ENCODE measurements around the gene NUDT1. TPM values are rescaled to one million over a fixed set of nuclear protein-coding genes. Genes with fewer than 3 reads are reported as not detected.

The NUDT1 gene
- total RNA-seq, 4 donors from 2014 or later: 4.3 to 15.9 (median 10.6) TPM

DNA sequence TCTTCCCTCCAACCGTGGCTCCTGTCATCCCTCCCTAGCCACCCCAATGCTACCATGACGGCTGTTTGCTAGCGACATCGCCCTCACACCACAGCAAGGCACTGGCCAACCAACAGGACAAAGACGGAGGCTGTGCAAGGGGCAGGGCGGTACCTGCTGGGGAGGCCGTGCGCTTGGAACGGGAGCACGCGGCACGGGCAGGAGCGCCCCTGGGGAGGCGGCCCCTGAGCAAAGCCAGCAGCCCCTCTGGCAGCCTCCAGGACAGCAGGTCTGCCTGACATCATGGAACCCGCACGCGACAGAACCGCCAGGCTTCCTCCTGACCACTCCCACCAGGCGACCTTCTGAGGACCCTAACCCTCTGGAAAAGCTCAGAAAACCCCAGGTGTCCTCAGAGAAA, 22.0 kb upstream of the NUDT1 start:
- H3K36me3 ChIP-seq: peaks cover 0 to 100% of the 10 kb centered on the region in 2 donors
- H3K27me3 ChIP-seq: no peaks in the 10 kb centered on the region
- ATAC-seq: no peak
- no peak overlapping the region for H3K4me3 ChIP-seq
- no peaks in the 10 kb centered on the region for H3K9me3 ChIP-seq
- WGBS, 2 donors (ENCODE audit: low coverage in 1 of 2): no CpG with 5 or more reads among the region's 19 CpGs
- no peaks in the 10 kb centered on the region for H3K4me1 ChIP-seq
- no peak for TF ChIP-seq EP300 (IDR thresholded peaks at IDR 0.05)
- TF ChIP-seq POLR2A (IDR thresholded peaks at IDR 0.05): no peak
- TF ChIP-seq, protein P1, sequence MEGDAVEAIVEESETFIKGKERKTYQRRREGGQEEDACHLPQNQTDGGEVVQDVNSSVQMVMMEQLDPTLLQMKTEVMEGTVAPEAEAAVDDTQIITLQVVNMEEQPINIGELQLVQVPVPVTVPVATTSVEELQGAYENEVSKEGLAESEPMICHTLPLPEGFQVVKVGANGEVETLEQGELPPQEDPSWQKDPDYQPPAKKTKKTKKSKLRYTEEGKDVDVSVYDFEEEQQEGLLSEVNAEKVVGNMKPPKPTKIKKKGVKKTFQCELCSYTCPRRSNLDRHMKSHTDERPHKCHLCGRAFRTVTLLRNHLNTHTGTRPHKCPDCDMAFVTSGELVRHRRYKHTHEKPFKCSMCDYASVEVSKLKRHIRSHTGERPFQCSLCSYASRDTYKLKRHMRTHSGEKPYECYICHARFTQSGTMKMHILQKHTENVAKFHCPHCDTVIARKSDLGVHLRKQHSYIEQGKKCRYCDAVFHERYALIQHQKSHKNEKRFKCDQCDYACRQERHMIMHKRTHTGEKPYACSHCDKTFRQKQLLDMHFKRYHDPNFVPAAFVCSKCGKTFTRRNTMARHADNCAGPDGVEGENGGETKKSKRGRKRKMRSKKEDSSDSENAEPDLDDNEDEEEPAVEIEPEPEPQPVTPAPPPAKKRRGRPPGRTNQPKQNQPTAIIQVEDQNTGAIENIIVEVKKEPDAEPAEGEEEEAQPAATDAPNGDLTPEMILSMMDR (IDR thresholded peaks at IDR 0.05): no peak
- no peak for TF ChIP-seq POLR2AphosphoS5 (IDR thresholded peaks at IDR 0.05)
- no peak overlapping the region for H3K27ac ChIP-seq

DNA sequence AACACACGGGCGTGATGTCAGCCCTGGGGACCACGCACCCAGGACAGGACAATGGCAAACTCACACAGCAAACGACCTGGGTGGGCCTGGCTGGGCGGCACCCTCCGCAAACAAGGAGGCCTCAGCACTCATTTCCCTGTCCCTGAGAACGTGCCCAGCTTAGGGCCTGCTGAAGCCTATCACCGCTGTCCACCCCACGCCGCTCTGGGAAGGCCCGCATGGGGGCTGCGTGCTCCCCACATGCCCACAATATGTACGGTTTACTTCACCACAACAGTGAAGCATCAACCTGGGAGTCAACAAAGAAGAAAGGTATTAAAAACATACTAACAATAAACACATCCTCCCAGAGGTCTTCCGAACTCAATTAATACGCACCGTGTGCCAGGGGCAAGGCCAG, 21.5 kb upstream of the NUDT1 start:
- ATAC-seq: no peak
- 80 to 90% methylated on average over 3 to 7 of the region's 16 CpGs for WGBS, 2 donors (ENCODE audit: low coverage in 1 of 2)
- no peaks in the 10 kb centered on the region for H3K27me3 ChIP-seq
- no peaks in the 10 kb centered on the region for H3K4me1 ChIP-seq
- H3K27ac ChIP-seq: no peak overlapping the region
- H3K9me3 ChIP-seq: no peaks in the 10 kb centered on the region
- no peak overlapping the region for H3K4me3 ChIP-seq
- TF ChIP-seq EP300 (IDR thresholded peaks at IDR 0.05) (no peak), POLR2AphosphoS5 (IDR thresholded peaks at IDR 0.05) (no peak), POLR2A (IDR thresholded peaks at IDR 0.05) (no peak)
- TF ChIP-seq, protein P1 (IDR thresholded peaks at IDR 0.05): no peak
- H3K36me3 ChIP-seq: peaks cover 0 to 100% of the 10 kb centered on the region in 2 donors

DNA sequence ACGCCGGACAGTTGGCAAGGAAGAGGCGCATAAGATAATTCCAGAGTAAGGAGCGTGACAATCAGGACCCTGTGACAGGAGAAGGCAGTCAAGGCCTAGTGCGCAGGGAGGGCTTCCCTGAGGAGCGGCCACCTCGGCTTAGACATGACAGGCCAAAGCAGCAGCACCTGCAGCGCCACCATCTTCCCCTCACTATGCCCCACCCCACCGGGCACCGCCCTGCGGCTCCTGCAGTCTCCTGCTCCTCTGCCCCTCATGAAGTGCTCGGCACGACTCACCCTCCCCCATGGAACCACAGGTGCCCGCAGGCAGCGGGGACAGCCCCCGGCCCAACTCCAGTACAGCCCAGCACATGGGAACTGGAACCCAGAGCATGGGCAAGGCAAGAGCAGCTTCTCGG, 21.1 kb upstream of the NUDT1 start:
- no peaks in the 10 kb centered on the region for H3K9me3 ChIP-seq
- no peaks in the 10 kb centered on the region for H3K4me1 ChIP-seq
- 91% methylated on average over 7 of the region's 17 CpGs; no CpG with 5 or more reads in 1 of the 2 donors for WGBS, 2 donors (ENCODE audit: low coverage in 1 of 2)
- TF ChIP-seq, protein P1 (IDR thresholded peaks at IDR 0.05): no peak
- TF ChIP-seq EP300 (IDR thresholded peaks at IDR 0.05): no peak
- no peak for TF ChIP-seq POLR2AphosphoS5 (IDR thresholded peaks at IDR 0.05)
- TF ChIP-seq POLR2A (IDR thresholded peaks at IDR 0.05): no peak
- peaks cover 0 to 100% of the 10 kb centered on the region in 2 donors for H3K36me3 ChIP-seq
- no peak overlapping the region for H3K4me3 ChIP-seq
- ATAC-seq: no peak
- H3K27ac ChIP-seq: no peak overlapping the region
- no peaks in the 10 kb centered on the region for H3K27me3 ChIP-seq

DNA sequence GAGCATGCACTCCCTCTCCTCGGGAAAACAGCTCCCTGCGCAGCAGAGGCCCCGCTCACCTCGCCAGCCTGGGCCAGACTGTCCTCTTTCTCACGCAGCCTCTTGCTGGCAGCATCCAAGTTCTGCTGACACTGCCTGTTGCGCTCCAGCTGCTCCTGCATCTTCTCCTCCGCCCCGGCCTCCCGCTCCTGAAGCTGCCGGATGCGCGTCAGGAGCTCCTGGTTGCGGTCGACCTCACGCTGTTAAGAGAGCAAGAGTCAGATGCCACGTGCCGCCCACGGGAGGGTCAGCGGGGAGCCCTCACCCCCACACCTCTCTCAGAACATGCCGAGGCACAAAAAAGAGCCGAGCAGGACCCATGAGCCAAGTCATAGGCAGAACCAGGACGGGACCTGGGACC, 19.5 kb upstream of the NUDT1 start:
- no peak for ATAC-seq
- 97% methylated on average over 11 of the region's 22 CpGs; no CpG with 5 or more reads in 1 of the 2 donors for WGBS, 2 donors (ENCODE audit: low coverage in 1 of 2)
- H3K36me3 ChIP-seq: peaks cover 0 to 100% of the 10 kb centered on the region in 2 donors

DNA sequence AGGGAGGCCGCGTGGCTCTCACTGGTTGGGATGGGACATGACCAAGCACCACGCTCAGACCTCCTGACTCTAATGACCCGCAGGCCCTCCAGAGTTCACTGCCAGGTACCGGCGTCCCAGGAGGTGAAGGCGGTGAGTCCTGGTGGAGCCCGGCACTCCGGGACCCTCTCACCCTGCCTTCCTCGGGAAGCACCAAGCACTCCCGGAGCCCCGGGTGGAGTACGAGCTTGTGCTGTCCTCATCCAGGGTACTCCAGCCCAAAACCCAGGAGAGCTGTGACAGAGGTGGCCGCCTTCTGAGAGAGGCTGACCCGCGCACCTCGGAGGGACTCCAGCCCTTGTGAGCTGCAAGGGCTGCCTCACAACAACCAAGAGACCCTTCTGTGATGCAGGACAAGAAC, 18.7 kb upstream of the NUDT1 start:
- Histone ChIP-seq H3K9me3 (no peaks in the 10 kb centered on the region), H3K4me3 (no peak overlapping the region), H3K4me1 (no peaks in the 10 kb centered on the region), H3K27ac (no peak overlapping the region), H3K27me3 (no peaks in the 10 kb centered on the region), H3K36me3 (peaks cover 0 to 100% of the 10 kb centered on the region in 2 donors)
- no peak for ATAC-seq
- TF ChIP-seq EP300 (IDR thresholded peaks at IDR 0.05) (no peak), POLR2AphosphoS5 (IDR thresholded peaks at IDR 0.05) (no peak), POLR2A (IDR thresholded peaks at IDR 0.05) (no peak)
- TF ChIP-seq, protein P1 (IDR thresholded peaks at IDR 0.05): no peak
- WGBS, 2 donors (ENCODE audit: low coverage in 1 of 2): no CpG with 5 or more reads among the region's 17 CpGs

More for the DNA sequence above, 19.5 kb upstream of the NUDT1 start:
- Histone ChIP-seq H3K27me3 (no peaks in the 10 kb centered on the region), H3K4me1 (no peaks in the 10 kb centered on the region), H3K27ac (no peak overlapping the region), H3K9me3 (no peaks in the 10 kb centered on the region), H3K4me3 (no peak overlapping the region)
- TF ChIP-seq EP300 (IDR thresholded peaks at IDR 0.05) (no peak), POLR2A (IDR thresholded peaks at IDR 0.05) (no peak), POLR2AphosphoS5 (IDR thresholded peaks at IDR 0.05) (no peak)
- TF ChIP-seq, protein P1 (IDR thresholded peaks at IDR 0.05): no peak

Measured in gastroesophageal sphincter (tissue), 4 donors.